ENCODE results near the gene APOBEC3B. TPM values are rescaled to one million over a fixed set of nuclear protein-coding genes. Genes with fewer than 3 reads are reported as not detected.

The APOBEC3B gene
- 1 to 10 TPM in 7 of 10 donors, under 1 TPM in 3; 0.55 to 6.4 (median 1.3) TPM for total RNA-seq
- polyA plus RNA-seq = under 1 TPM; 0.29 to 0.77 TPM
- long read RNA-seq, donor 1, partial matches to known transcripts = 2 of 2 reads
- long read RNA-seq, donor 1, other reads (novel, unspliced or antisense) = 0 of 2 reads
- long read RNA-seq, donor 2, partial matches to known transcripts = 1 of 2 reads
- long read RNA-seq, donor 2, other reads (novel, unspliced or antisense) = 0 of 2 reads
- long read RNA-seq, donor 3, partial matches to known transcripts = 0 of 1 reads
- long read RNA-seq, donor 3, other reads (novel, unspliced or antisense) = 0 of 1 reads

- intact Hi-C loops (cut with DNase I) = loop anchor here in 1 of 10 donors (5.0 kb wide), 1 partner anchor 110 kb away; the partner anchor contains the start of gene CBX6
- peaks cover 0 to 30% (median 12%) of the 10 kb centered on the region in 9 donors for H3K4me1 ChIP-seq
- DNase-seq (peak; percentile 30 to 90), ATAC-seq (peak; percentile 96 to 99 (median 99))
- 12 to 17% methylated on average over 16 of the region's 16 CpGs for WGBS, 2 donors
- peak within 1 kb of the TSS in 6 of 10 donors; percentile 30 to 82 (median 35) for H3K27ac ChIP-seq
- H3K27me3 ChIP-seq = no peaks in the 10 kb centered on the region
- no peaks in the 10 kb centered on the region for H3K36me3 ChIP-seq
- no peaks in the 10 kb centered on the region for H3K9me3 ChIP-seq
- peak within 1 kb of the TSS in 9 of 10 donors; percentile 28 to 64 (median 54) for H3K4me3 ChIP-seq
- no peak for TF ChIP-seq CTCF (IDR thresholded peaks at IDR 0.05)
Measured at GRCh38 chr22:38981992-38982927, at the start of gene APOBEC3B. TSS of gene APOBEC3B (plus strand) at chr22:38982347. CDS start at chr22:38982454, 107 bp downstream.

GRCh38 chr22:38935023-38935422, 47.1 kb upstream of the APOBEC3B start:
- H3K36me3 ChIP-seq = no peaks in the 10 kb centered on the region
- DNase-seq = peak; percentile 64 to 78
- H3K4me1 ChIP-seq = peaks cover 0 to 11% (median 0%) of the 10 kb centered on the region in 9 donors
- 53 to 61% methylated on average over 8 of the region's 8 CpGs for WGBS, 2 donors
- H3K27ac ChIP-seq = no peak overlapping the region
- no peak for TF ChIP-seq CTCF (IDR thresholded peaks at IDR 0.05)
- H3K4me3 ChIP-seq = no peak overlapping the region
- peaks cover 0 to 12% (median 0%) of the 10 kb centered on the region in 7 donors for H3K27me3 ChIP-seq
- intact Hi-C loops (cut with DNase I) = no loop called here
- peak; percentile 34 to 92 (median 86) for ATAC-seq
- no peaks in the 10 kb centered on the region for H3K9me3 ChIP-seq

GRCh38 chr22:38935616-38936015, 46.5 kb upstream of the APOBEC3B start:
- peaks cover 0 to 12% (median 0%) of the 10 kb centered on the region in 7 donors for H3K27me3 ChIP-seq
- intact Hi-C loops (cut with DNase I) = no loop called here
- no peaks in the 10 kb centered on the region for H3K9me3 ChIP-seq
- peaks cover 0 to 11% (median 0%) of the 10 kb centered on the region in 9 donors for H3K4me1 ChIP-seq
- no peak overlapping the region for H3K4me3 ChIP-seq
- ATAC-seq (no peak), DNase-seq (no peak)
- no peak overlapping the region for H3K27ac ChIP-seq
- WGBS, 2 donors = 93 to 95% methylated on average over 13 of the region's 13 CpGs
- no peaks in the 10 kb centered on the region for H3K36me3 ChIP-seq
- no peak for TF ChIP-seq CTCF (IDR thresholded peaks at IDR 0.05)

GRCh38 chr22:38936562-38936961, 45.6 kb upstream of the APOBEC3B start:
- no peak for DNase-seq
- intact Hi-C loops (cut with DNase I) = no loop called here

More at GRCh38 chr22:38936562-38936961, 45.6 kb upstream of the APOBEC3B start:
- Histone ChIP-seq H3K4me1 (peaks cover 0 to 15% (median 0%) of the 10 kb centered on the region in 9 donors), H3K27me3 (peaks cover 0 to 12% (median 0%) of the 10 kb centered on the region in 7 donors), H3K9me3 (no peaks in the 10 kb centered on the region), H3K4me3 (no peak overlapping the region), H3K27ac (no peak overlapping the region), H3K36me3 (no peaks in the 10 kb centered on the region)
- no peak for TF ChIP-seq CTCF (IDR thresholded peaks at IDR 0.05)
- ATAC-seq = no peak
- 79 to 82% methylated on average over 17 of the region's 17 CpGs for WGBS, 2 donors

Measured in heart right ventricle (tissue), 16 donors.